ENCODE results near the gene KLK13.

- TF ChIP-seq CTCF (IDR thresholded peaks at IDR 0.05) (no peak), EP300 (IDR thresholded peaks at IDR 0.05) (no peak), POLR2A (IDR thresholded peaks at IDR 0.05) (no peak)
Measured at GRCh38 chr19:51101171-51101865, 36.4 kb upstream of the KLK13 start.
